Effector memory CD8-positive, alpha-beta T cell (primary cell): Measurements from ENCODE around the gene MRPL10.

ENCODE experiments used
- ATAC-seq: fragments of 150-1000 bp; cut with Tn5 transposase; replicated peaks from 2 replicates; pipeline ENCODE4 v1.10.0; 2021; ENCODE audit warnings: mild to moderate bottlenecking, moderate library complexity
- DNase-seq, 3 experiments: peaks; one replicate each; pipeline ENCODE4 v3.0.0; 2021
- H3K27ac Mint-ChIP-seq, 2 donors: one replicate each; pipeline ENCODE4 v1.8.0; 2022; ENCODE audit warnings: mild to moderate bottlenecking in 2 of 2, mixed read lengths in 2 of 2, moderate library complexity in 2 of 2
- H3K27me3 Mint-ChIP-seq, 2 donors: one replicate each; pipeline ENCODE4 v1.8.0; 2022; ENCODE audit warnings: mixed read lengths in 2 of 2
- H3K36me3 Mint-ChIP-seq: one replicate; pipeline ENCODE4 v1.8.0; 2022; ENCODE audit warnings: mild to moderate bottlenecking, moderate library complexity, mixed read lengths; ENCODE audit not compliant: insufficient read depth
- H3K4me1 Mint-ChIP-seq, 2 donors: one replicate each; pipeline ENCODE4 v1.8.0; 2022; ENCODE audit warnings: low read depth in 2 of 2, mixed read lengths in 2 of 2
- H3K4me3 Mint-ChIP-seq, 2 donors: one replicate each; pipeline ENCODE4 v1.8.0; 2022; ENCODE audit warnings: mild to moderate bottlenecking in 2 of 2, mixed read lengths in 2 of 2, moderate library complexity in 2 of 2
- H3K9me3 Mint-ChIP-seq, 2 donors: one replicate each; pipeline ENCODE4 v1.8.0; 2022; ENCODE audit warnings: mixed read lengths in 2 of 2

The MRPL10 gene

GRCh38 chr17:47840742-47841487 lies 9.6 kb upstream of the MRPL10 start, which contains the start of gene SCRN2:
Gene SCRN2, minus strand, starts transcription at chr17:47841273. Its CDS starts 430 bp downstream, at chr17:47840843.
- DNase-seq (peak; percentile 84 to 92 (median 90)), ATAC-seq (peak; percentile 93)
- Mint-ChIP-seq H3K27me3 (peaks cover 13 to 21% of the 10 kb centered on the region in 2 donors), H3K27ac (peak within 1 kb of the TSS; percentile 92 to 93), H3K4me1 (peaks cover 17 to 19% of the 10 kb centered on the region in 2 donors), H3K9me3 (no peaks in the 10 kb centered on the region), H3K4me3 (peak within 1 kb of the TSS; percentile 89 to 94), H3K36me3 (peaks cover 7% of the 10 kb centered on the region)

GRCh38 chr17:47840001-47840741 lies 8.8 kb upstream of the MRPL10 start:
- ATAC-seq: no peak
- Mint-ChIP-seq H3K27me3 (peaks cover 6 to 14% of the 10 kb centered on the region in 2 donors), H3K4me1 (peaks cover 17 to 24% of the 10 kb centered on the region in 2 donors), H3K36me3 (peaks cover 10% of the 10 kb centered on the region), H3K27ac (peak overlapping the region; percentile 92 to 93), H3K9me3 (no peaks in the 10 kb centered on the region), H3K4me3 (peak overlapping the region; percentile 89 to 94)
- DNase-seq: no peak

- peaks cover 11% of the 10 kb centered on the region for H3K36me3 Mint-ChIP-seq
- peaks cover 27 to 34% of the 10 kb centered on the region in 2 donors for H3K4me1 Mint-ChIP-seq
- no peak for DNase-seq
- H3K9me3 Mint-ChIP-seq: no peaks in the 10 kb centered on the region
- peak overlapping the region; percentile 25 to 94 for H3K4me3 Mint-ChIP-seq
- peaks cover 0 to 3% of the 10 kb centered on the region in 2 donors for H3K27me3 Mint-ChIP-seq
- ATAC-seq: no peak
- no peak overlapping the region for H3K27ac Mint-ChIP-seq
Measured at GRCh38 chr17:47839071-47839470, 7.7 kb upstream of the MRPL10 start.

- Mint-ChIP-seq H3K4me1 (peaks cover 30 to 35% of the 10 kb centered on the region in 2 donors), H3K27me3 (no peaks in the 10 kb centered on the region)
Measured at GRCh38 chr17:47838636-47839035, 7.3 kb upstream of the MRPL10 start.

GRCh38 chr17:47837401-47838039 lies 6.2 kb upstream of the MRPL10 start:
- Mint-ChIP-seq H3K27me3 (no peaks in the 10 kb centered on the region), H3K27ac (no peak overlapping the region), H3K4me1 (peaks cover 30 to 33% of the 10 kb centered on the region in 2 donors)

More at GRCh38 chr17:47838636-47839035, 7.3 kb upstream of the MRPL10 start:
- ATAC-seq (no peak), DNase-seq (no peak)
- Mint-ChIP-seq H3K27ac (no peak overlapping the region), H3K9me3 (no peaks in the 10 kb centered on the region), H3K4me3 (peak overlapping the region in 1 of 2 donors; percentile 25), H3K36me3 (peaks cover 11% of the 10 kb centered on the region)

GRCh38 chr17:47836601-47837000 lies 5.3 kb upstream of the MRPL10 start:
- peaks cover 19% of the 10 kb centered on the region for H3K36me3 Mint-ChIP-seq
- DNase-seq: no peak
- no peak for ATAC-seq
- H3K27me3 Mint-ChIP-seq: no peaks in the 10 kb centered on the region
- H3K9me3 Mint-ChIP-seq: no peaks in the 10 kb centered on the region
- peaks cover 32 to 39% of the 10 kb centered on the region in 2 donors for H3K4me1 Mint-ChIP-seq
- no peak overlapping the region for H3K4me3 Mint-ChIP-seq
- H3K27ac Mint-ChIP-seq: no peak overlapping the region

More at GRCh38 chr17:47837401-47838039, 6.2 kb upstream of the MRPL10 start:
- Mint-ChIP-seq H3K4me3 (no peak overlapping the region), H3K9me3 (no peaks in the 10 kb centered on the region), H3K36me3 (peaks cover 11% of the 10 kb centered on the region)
- ATAC-seq (no peak), DNase-seq (no peak)

GRCh38 chr17:47834756-47835155 lies 3.4 kb upstream of the MRPL10 start:
- ATAC-seq (no peak), DNase-seq (no peak)
- Mint-ChIP-seq H3K4me3 (no peak overlapping the region), H3K27me3 (no peaks in the 10 kb centered on the region), H3K9me3 (no peaks in the 10 kb centered on the region), H3K36me3 (peaks cover 37% of the 10 kb centered on the region), H3K27ac (no peak overlapping the region), H3K4me1 (peaks cover 32 to 39% of the 10 kb centered on the region in 2 donors)

- H3K9me3 Mint-ChIP-seq: no peaks in the 10 kb centered on the region
- H3K4me3 Mint-ChIP-seq: peak overlapping the region; percentile 91 to 92
- ATAC-seq (no peak), DNase-seq (no peak)
- H3K27me3 Mint-ChIP-seq: no peaks in the 10 kb centered on the region
- peaks cover 63% of the 10 kb centered on the region for H3K36me3 Mint-ChIP-seq
- H3K27ac Mint-ChIP-seq: peak overlapping the region; percentile 95 to 98
- H3K4me1 Mint-ChIP-seq: peaks cover 42 to 51% of the 10 kb centered on the region in 2 donors
Measured at GRCh38 chr17:47831934-47832327, 590 bp upstream of the MRPL10 start.

- Mint-ChIP-seq H3K4me3 (peak overlapping the region; percentile 91 to 92), H3K27me3 (no peaks in the 10 kb centered on the region), H3K36me3 (peaks cover 72% of the 10 kb centered on the region), H3K4me1 (peaks cover 45 to 47% of the 10 kb centered on the region in 2 donors), H3K9me3 (no peaks in the 10 kb centered on the region), H3K27ac (peak overlapping the region; percentile 95 to 98)
- ATAC-seq (peak; percentile 3), DNase-seq (no peak)
Measured at GRCh38 chr17:47830396-47831002, 842 bp downstream of the MRPL10 start.

GRCh38 chr17:47829870-47830269 lies 1.5 kb downstream of the MRPL10 start:
- no peaks in the 10 kb centered on the region for H3K27me3 Mint-ChIP-seq
- ATAC-seq (peak; percentile 84), DNase-seq (peak; percentile 74 to 77 (median 74))
- peaks cover 43 to 47% of the 10 kb centered on the region in 2 donors for H3K4me1 Mint-ChIP-seq
- no peaks in the 10 kb centered on the region for H3K9me3 Mint-ChIP-seq
- H3K27ac Mint-ChIP-seq: peak overlapping the region; percentile 95 to 98
- H3K36me3 Mint-ChIP-seq: peaks cover 74% of the 10 kb centered on the region
- peak overlapping the region; percentile 91 to 92 for H3K4me3 Mint-ChIP-seq

GRCh38 chr17:47823519-47823918 lies 7.8 kb downstream of the MRPL10 start:
- ATAC-seq (no peak), DNase-seq (no peak)
- Mint-ChIP-seq H3K36me3 (peaks cover 71% of the 10 kb centered on the region), H3K27ac (peak overlapping the region; percentile 97 to 99), H3K4me3 (no peak overlapping the region), H3K4me1 (peaks cover 30 to 35% of the 10 kb centered on the region in 2 donors), H3K27me3 (no peaks in the 10 kb centered on the region), H3K9me3 (no peaks in the 10 kb centered on the region)

GRCh38 chr17:47822785-47823184 lies 8.6 kb downstream of the MRPL10 start:
- Mint-ChIP-seq H3K4me1 (peaks cover 24 to 30% of the 10 kb centered on the region in 2 donors), H3K36me3 (peaks cover 66% of the 10 kb centered on the region), H3K4me3 (peak overlapping the region in 1 of 2 donors; percentile 100), H3K27me3 (no peaks in the 10 kb centered on the region), H3K27ac (peak overlapping the region; percentile 97 to 99), H3K9me3 (no peaks in the 10 kb centered on the region)
- ATAC-seq (no peak), DNase-seq (no peak)
